Measurements from ENCODE around the gene ROR1. TPM values are rescaled to one million over a fixed set of nuclear protein-coding genes. Genes with fewer than 3 reads are reported as not detected.

ROR1 gene
- total RNA-seq, 1 donor from 2014 or later: 30.3 TPM

DNA sequence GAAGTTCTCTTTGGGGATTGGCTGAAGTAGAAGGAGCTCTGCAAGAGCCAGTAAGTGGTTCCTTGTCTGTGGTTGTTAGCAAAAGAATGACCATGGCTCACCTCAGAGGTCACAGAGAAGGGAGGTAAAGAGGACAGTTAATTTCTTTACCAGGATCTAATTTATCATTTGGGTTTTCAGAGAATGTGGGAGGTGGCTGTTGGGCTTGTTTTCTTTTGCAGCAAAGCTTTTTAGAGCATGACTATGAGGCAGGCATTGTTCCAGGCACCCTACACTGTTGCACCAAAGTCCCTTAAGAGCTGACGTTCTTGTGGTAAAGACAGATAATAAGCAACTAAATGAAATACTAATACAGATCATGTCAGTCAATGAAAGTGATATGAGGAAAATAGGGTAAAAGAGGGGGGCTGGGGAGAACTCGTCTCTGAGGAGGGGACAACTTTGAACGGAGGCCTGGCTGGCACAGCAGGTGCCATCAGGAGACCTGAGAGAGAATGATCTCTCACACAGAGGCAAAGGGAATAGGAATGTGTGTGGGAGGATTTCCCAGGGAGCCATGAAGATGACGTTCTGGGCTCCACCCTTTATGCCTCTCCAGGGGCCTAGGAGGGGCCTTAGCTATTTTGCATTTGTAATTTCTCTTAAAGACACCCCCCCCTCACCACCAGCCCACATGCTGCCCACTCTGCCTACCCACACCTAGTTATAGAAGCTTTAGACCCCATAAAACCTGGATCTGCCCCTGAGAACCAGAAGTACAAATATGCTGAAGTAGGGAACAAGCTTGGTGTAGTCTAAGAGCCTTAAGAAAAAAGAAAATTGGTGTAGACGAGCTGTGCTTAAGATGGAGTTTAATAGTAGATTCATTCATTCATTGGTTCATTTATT, 177.5 kb downstream of the ROR1 start:
- Histone ChIP-seq H3K4me1 (peaks cover 27% of the 10 kb centered on the region), H3K36me3 (no peaks in the 10 kb centered on the region), H3K79me2 (ENCODE audit: low read depth) (peaks cover 87% of the 10 kb centered on the region), H3K9me3 (ENCODE audit: low read depth) (no peaks in the 10 kb centered on the region), H3K4me3 (no peak overlapping the region), H3F3A (ENCODE audit: low read depth) (peaks cover 4% of the 10 kb centered on the region), H3K27ac (no peak overlapping the region), H3K27me3 (no peaks in the 10 kb centered on the region), H4K20me1 (ENCODE audit: low read depth) (peaks cover 30% of the 10 kb centered on the region), H2AFZ (replicated peaks) (no peak overlapping the region), H3K9ac (no peak overlapping the region), H3K4me2 (peak overlapping the region; percentile 15)
- DNase-seq (ENCODE audit: low spot score): no peak
- no peak for TF ChIP-seq EZH2 (IDR thresholded peaks at IDR 0.05)
- no peak for TF ChIP-seq EZH2phosphoT487 (IDR thresholded peaks at IDR 0.05)
- TF ChIP-seq, protein P1, sequence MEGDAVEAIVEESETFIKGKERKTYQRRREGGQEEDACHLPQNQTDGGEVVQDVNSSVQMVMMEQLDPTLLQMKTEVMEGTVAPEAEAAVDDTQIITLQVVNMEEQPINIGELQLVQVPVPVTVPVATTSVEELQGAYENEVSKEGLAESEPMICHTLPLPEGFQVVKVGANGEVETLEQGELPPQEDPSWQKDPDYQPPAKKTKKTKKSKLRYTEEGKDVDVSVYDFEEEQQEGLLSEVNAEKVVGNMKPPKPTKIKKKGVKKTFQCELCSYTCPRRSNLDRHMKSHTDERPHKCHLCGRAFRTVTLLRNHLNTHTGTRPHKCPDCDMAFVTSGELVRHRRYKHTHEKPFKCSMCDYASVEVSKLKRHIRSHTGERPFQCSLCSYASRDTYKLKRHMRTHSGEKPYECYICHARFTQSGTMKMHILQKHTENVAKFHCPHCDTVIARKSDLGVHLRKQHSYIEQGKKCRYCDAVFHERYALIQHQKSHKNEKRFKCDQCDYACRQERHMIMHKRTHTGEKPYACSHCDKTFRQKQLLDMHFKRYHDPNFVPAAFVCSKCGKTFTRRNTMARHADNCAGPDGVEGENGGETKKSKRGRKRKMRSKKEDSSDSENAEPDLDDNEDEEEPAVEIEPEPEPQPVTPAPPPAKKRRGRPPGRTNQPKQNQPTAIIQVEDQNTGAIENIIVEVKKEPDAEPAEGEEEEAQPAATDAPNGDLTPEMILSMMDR (IDR thresholded peaks at IDR 0.05): no peak
- Mint-ChIP-seq H3K36me3 (peaks cover 9% of the 10 kb centered on the region), H3K27ac (no peak overlapping the region), H3K9me3 (peaks cover 15% of the 10 kb centered on the region), H3K27me3 (ENCODE audit: insufficient read depth, low read depth) (no peaks in the 10 kb centered on the region), H3K4me1 (peaks cover 33% of the 10 kb centered on the region), H3K4me3 (no peak overlapping the region)

- Histone ChIP-seq H3K4me3 (no peak overlapping the region), H3F3A (ENCODE audit: low read depth) (no peaks in the 10 kb centered on the region), H4K20me1 (ENCODE audit: low read depth) (peaks cover 7% of the 10 kb centered on the region), H3K9me3 (ENCODE audit: low read depth) (peaks cover 9% of the 10 kb centered on the region), H3K9ac (no peak overlapping the region), H3K27ac (no peak overlapping the region), H3K79me2 (ENCODE audit: low read depth) (peaks cover 97% of the 10 kb centered on the region), H2AFZ (replicated peaks) (no peak overlapping the region), H3K27me3 (no peaks in the 10 kb centered on the region), H3K36me3 (peaks cover 4% of the 10 kb centered on the region), H3K4me1 (peaks cover 17% of the 10 kb centered on the region), H3K4me2 (no peak overlapping the region)
- TF ChIP-seq EZH2 (IDR thresholded peaks at IDR 0.05): no peak
- no peak for DNase-seq (ENCODE audit: low spot score)
- Mint-ChIP-seq H3K9me3 (peaks cover 15% of the 10 kb centered on the region), H3K4me1 (peaks cover 24% of the 10 kb centered on the region), H3K27ac (no peak overlapping the region), H3K27me3 (ENCODE audit: insufficient read depth, low read depth) (no peaks in the 10 kb centered on the region), H3K36me3 (peaks cover 9% of the 10 kb centered on the region), H3K4me3 (no peak overlapping the region)
These were observed 180.4 kb downstream of the ROR1 start for GRCh38 chr1:63954187-63954586.

DNA sequence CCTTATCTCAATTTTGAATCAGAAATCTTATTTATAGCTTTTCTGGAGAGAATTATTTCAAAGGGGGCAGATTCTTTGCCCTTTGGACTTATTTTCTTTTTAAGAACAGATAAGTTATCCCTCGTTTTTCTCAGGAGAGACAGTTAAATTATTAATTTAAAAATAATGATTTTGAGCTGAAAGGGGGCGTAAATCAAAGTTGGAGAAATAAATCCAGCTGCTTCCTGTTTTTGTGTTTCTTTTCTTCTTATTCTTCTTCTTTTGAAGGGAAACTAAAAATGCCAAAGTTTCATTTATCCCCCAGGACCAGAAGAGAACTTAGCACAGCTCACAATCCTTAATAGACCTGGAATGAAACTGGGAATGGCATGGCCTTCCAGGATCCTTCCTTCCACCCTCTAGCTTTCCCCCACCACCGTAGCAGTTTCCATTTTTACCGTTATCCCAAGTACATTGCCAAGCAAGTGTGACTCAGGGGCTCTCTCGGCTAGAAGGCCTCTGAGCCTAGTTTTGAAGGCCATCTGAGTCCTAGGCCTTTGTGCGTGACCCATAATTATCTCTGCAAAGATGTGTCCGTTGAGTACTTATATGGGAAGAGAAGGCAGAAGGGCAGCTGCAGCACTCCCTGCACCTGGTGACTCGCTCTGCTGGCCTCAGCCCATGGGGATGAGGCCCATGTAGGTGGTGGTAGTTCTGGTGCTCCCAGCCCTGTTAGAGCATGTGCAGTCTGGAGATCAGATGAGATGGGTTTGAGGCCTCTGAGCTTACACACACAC, 181.7 kb downstream of the ROR1 start:
- H2AFZ ChIP-seq (replicated peaks): no peak overlapping the region
- H3K4me3 ChIP-seq: no peak overlapping the region
- Mint-ChIP-seq H3K4me3 (no peak overlapping the region), H3K27ac (no peak overlapping the region), H3K36me3 (peaks cover 16% of the 10 kb centered on the region), H3K27me3 (ENCODE audit: insufficient read depth, low read depth) (no peaks in the 10 kb centered on the region), H3K9me3 (peaks cover 15% of the 10 kb centered on the region), H3K4me1 (peaks cover 17% of the 10 kb centered on the region)
- peaks cover 5% of the 10 kb centered on the region for H3K4me1 ChIP-seq
- DNase-seq (ENCODE audit: low spot score): no peak
- H3K9ac ChIP-seq: no peak overlapping the region
- TF ChIP-seq, protein P1 (IDR thresholded peaks at IDR 0.05): no peak
- TF ChIP-seq EZH2phosphoT487 (IDR thresholded peaks at IDR 0.05): no peak
- TF ChIP-seq EZH2 (IDR thresholded peaks at IDR 0.05): no peak
- no peaks in the 10 kb centered on the region for H3K27me3 ChIP-seq
- no peaks in the 10 kb centered on the region for H3F3A ChIP-seq (ENCODE audit: low read depth)
- H3K36me3 ChIP-seq: peaks cover 4% of the 10 kb centered on the region
- H3K9me3 ChIP-seq (ENCODE audit: low read depth): peaks cover 9% of the 10 kb centered on the region
- no peak overlapping the region for H3K4me2 ChIP-seq
- peaks cover 95% of the 10 kb centered on the region for H3K79me2 ChIP-seq (ENCODE audit: low read depth)
- H4K20me1 ChIP-seq (ENCODE audit: low read depth): peaks cover 10% of the 10 kb centered on the region
- no peak overlapping the region for H3K27ac ChIP-seq

Measured in neural progenitor cell (in vitro differentiated cells).